K562 (cell line): ENCODE measurements around the gene GDF15. TPM values are rescaled to one million over a fixed set of nuclear protein-coding genes. Genes with fewer than 3 reads are reported as not detected.

Experiments used
- CEBPZ ChIP-seq: fragments of 150-350 bp; IDR thresholded peaks from 2 replicates; pipeline ENCODE4 v1.6.1; 2014; ENCODE audit warnings: low read depth, mild to moderate bottlenecking, low read length, borderline replicate concordance
- EGR1 ChIP-seq: fragments of 450-650 bp; conservative IDR thresholded peaks from 2 replicates; pipeline ENCODE4 v1.6.1; 2017; ENCODE audit warnings: mild to moderate bottlenecking
- FOS ChIP-seq: IDR thresholded peaks from 3 replicates; pipeline ENCODE4 v1.6.1; 2011; ENCODE audit not compliant: insufficient read length; ENCODE audit errors: extremely low read depth
- KLF16 ChIP-seq: IDR thresholded peaks from 2 replicates; pipeline ENCODE4 v1.6.1; 2016; ENCODE audit warnings: antibody characterized with exemption
- MAFG ChIP-seq: fragments of 450-650 bp; conservative IDR thresholded peaks from 2 replicates; pipeline ENCODE4 v1.6.1; 2016; ENCODE audit warnings: missing genetic modification characterization, missing compliant biosample characterization
- NCOA2 ChIP-seq, 2 experiments: fragments of 450-650 bp; IDR thresholded peaks; 2 replicates each; pipeline ENCODE4 v1.6.1; 2018; ENCODE audit warnings: mild to moderate bottlenecking in 2 of 2, moderate library complexity in 1 of 2; ENCODE audit not compliant: partially characterized antibody in 2 of 2
- PRMT5 ChIP-seq: sonication (generic); formaldehyde crosslinking; IDR thresholded peaks from 2 replicates; pipeline ENCODE4 v1.5.0; 2020; ENCODE audit warnings: missing genetic modification reagents
- RFX1 ChIP-seq: fragments of 450-650 bp; IDR thresholded peaks from 2 replicates; pipeline ENCODE4 v1.6.1; 2016; ENCODE audit warnings: mild to moderate bottlenecking, moderate library complexity
- SIRT6 ChIP-seq: IDR thresholded peaks from one replicate; pipeline ENCODE4 v1.6.1; 2012; ENCODE audit warnings: low read depth, mild to moderate bottlenecking, control low read depth, inconsistent platforms, low read length, moderate library complexity
- SMAD1 ChIP-seq: fragments of 150-350 bp; IDR thresholded peaks from 2 replicates; pipeline ENCODE4 v1.6.1; 2014; ENCODE audit warnings: low read length, low read depth; ENCODE audit not compliant: partially characterized antibody
- TCFL5 ChIP-seq: fragments of 250-450 bp; sonication (Bioruptor Pico); conservative IDR thresholded peaks from 2 replicates; pipeline ENCODE4 v1.6.1; 2021; ENCODE audit warnings: mild to moderate bottlenecking, moderate library complexity, matching md5 sums
- TEAD2 ChIP-seq: fragments of 450-650 bp; IDR thresholded peaks from 2 replicates; pipeline ENCODE4 v1.6.1; 2016; ENCODE audit warnings: missing genetic modification characterization, control low read depth, missing compliant biosample characterization
- ZNF23 ChIP-seq: fragments of 250-450 bp; sonication (Bioruptor Pico); IDR thresholded peaks from 2 replicates; pipeline ENCODE4 v1.4.0; 2020; ENCODE audit warnings: mild to moderate bottlenecking
- ZNF592 ChIP-seq: fragments of 450-650 bp; IDR thresholded peaks from 2 replicates; pipeline ENCODE4 v1.6.1; 2017; ENCODE audit warnings: antibody characterized with exemption, mild to moderate bottlenecking
- ZNF766 ChIP-seq: fragments of 200-800 bp; sonication (Bioruptor generic); conservative IDR thresholded peaks from 2 replicates; pipeline ENCODE4 v1.6.1; 2016; ENCODE audit warnings: missing genetic modification characterization, missing compliant biosample characterization
- polyA plus RNA-seq, 8 experiments: library from polyadenylated mRNA; depleted of rRNA in 4 of 8; stranded (reverse) in 5 of 8; unstranded in 3 of 8; fragments of >200 nt; fragmentation: Nextera tagmentation in 2 of 8; fragmentation: Illumina TruSeq in 1 of 8; extraction: Ambion mirVana in 2 of 8; extraction: Trizol in 1 of 8; gene quantifications; 2 replicates each; pipeline versions ENCODE4 v1.2.1 to v1.2.3, GENCODE V29; 2011 to 2014; ENCODE audit warnings: inconsistent platforms in 1 of 8, missing spikeins in 1 of 8
- total RNA-seq, 7 experiments: library from RNA; depleted of rRNA in 6 of 7; stranded (reverse); fragments of >200 nt in 6 of 7; fragmentation: Illumina TruSeq in 2 of 7; extraction: Trizol in 2 of 7; gene quantifications; 2 replicates each; pipeline versions ENCODE4 v1.2.1 to v1.2.3, GENCODE V29; 2011 to 2021; ENCODE audit warnings: low replicate concordance in 1 of 7
- TF ChIP-seq, protein P1 (sequence below): fragments of 450-650 bp; IDR thresholded peaks from 2 replicates; pipeline ENCODE4 v1.6.1; 2018; ENCODE audit warnings: mild to moderate bottlenecking, low read depth; ENCODE audit not compliant: partially characterized antibody

GDF15 gene
- total and polyA plus RNA-seq, 9 of the 15 experiments (the other 6 are each of a cell fraction or from before 2014, with no cell fraction given), result 2.3 to 82.4 (median 12.5) TPM

GRCh38 chr19:18433735-18434398 is 47.9 kb downstream of the GDF15 start (continued):
- TF ChIP-seq CEBPZ (no peak), MAFG (tag) (no peak), ZNF23 (CRISPR knock-in tag) (no peak), TCFL5 (CRISPR knock-in tag) (no peak), EGR1 (peak; percentile 31; the same call in 1 of the 2 replicates), RFX1 (no peak), ZNF592 (no peak), SIRT6 (peak; percentile 62), PRMT5 (CRISPR knock-in tag) (no peak), FOS (no peak), NCOA2 (IDR thresholded peaks at IDR 0.05; ENCODE audit: partially characterized antibody in 2 of 2) (no peak), SMAD1 (no peak), ZNF766 (CRISPR knock-in tag) (no peak), TEAD2 (tag) (no peak), KLF16 (no peak)
- TF ChIP-seq, protein P1, sequence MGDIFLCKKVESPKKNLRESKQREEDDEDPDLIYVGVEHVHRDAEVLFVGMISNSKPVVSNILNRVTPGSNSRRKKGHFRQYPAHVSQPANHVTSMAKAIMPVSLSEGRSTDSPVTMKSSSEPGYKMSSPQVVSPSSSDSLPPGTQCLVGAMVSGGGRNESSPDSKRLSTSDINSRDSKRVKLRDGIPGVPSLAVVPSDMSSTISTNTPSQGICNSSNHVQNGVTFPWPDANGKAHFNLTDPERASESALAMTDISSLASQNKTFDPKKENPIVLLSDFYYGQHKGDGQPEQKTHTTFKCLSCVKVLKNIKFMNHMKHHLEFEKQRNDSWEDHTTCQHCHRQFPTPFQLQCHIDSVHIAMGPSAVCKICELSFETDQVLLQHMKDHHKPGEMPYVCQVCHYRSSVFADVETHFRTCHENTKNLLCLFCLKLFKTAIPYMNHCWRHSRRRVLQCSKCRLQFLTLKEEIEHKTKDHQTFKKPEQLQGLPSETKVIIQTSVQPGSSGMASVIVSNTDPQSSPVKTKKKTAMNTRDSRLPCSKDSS, result no peak
